Mesodermal cell (in vitro differentiated cells): ENCODE measurements around the gene ALDOA.

Experiments used
- H3K27ac ChIP-seq: 2 replicates; pipeline ENCODE4 v1.7.0; 2013; ENCODE audit warnings: mild to moderate bottlenecking, low read depth, low read length, moderate library complexity; ENCODE audit not compliant: severe bottlenecking
- H3K36me3 ChIP-seq: 2 replicates; pipeline ENCODE4 v1.7.1; 2013; ENCODE audit warnings: mild to moderate bottlenecking, low read length, moderate library complexity; ENCODE audit not compliant: control insufficient read depth, insufficient read depth
- H3K4me1 ChIP-seq: one replicate; pipeline ENCODE4 v1.7.1; 2013; ENCODE audit warnings: mild to moderate bottlenecking, low read length; ENCODE audit not compliant: insufficient read depth, control insufficient read depth, poor library complexity, severe bottlenecking
- H3K4me3 ChIP-seq: 2 replicates; pipeline ENCODE4 v1.7.0; 2013; ENCODE audit warnings: low read length, control low read depth, mild to moderate bottlenecking; ENCODE audit not compliant: insufficient read depth, poor library complexity, severe bottlenecking; ENCODE audit errors: extremely low read depth
- H3K9me3 ChIP-seq: 2 replicates; pipeline ENCODE4 v1.7.1; 2013; ENCODE audit warnings: mild to moderate bottlenecking, low read length, moderate library complexity; ENCODE audit not compliant: control insufficient read depth
- WGBS, 2 experiments: methylation state at CpG; one replicate each; pipeline ENCODE4 v1.1.5; 2013; ENCODE audit warnings: missing lambda C conversion rate in 2 of 2; ENCODE audit not compliant: insufficient coverage in 2 of 2; 5-methylcytosine and 5-hydroxymethylcytosine counted together

The ALDOA gene

GRCh38 chr16:30069611-30070462 lies 4.3 kb downstream of the ALDOA start:
- WGBS, 2 experiments = 96% methylated on average over 22 to 27 of the region's 31 CpGs
- Histone ChIP-seq H3K9me3 (no peaks in the 10 kb centered on the region), H3K4me3 (no peak overlapping the region), H3K4me1 (peaks cover 22% of the 10 kb centered on the region), H3K27ac (no peak overlapping the region), H3K36me3 (peaks cover 66% of the 10 kb centered on the region)

GRCh38 chr16:30070490-30070889 lies 4.9 kb downstream of the ALDOA start:
- Histone ChIP-seq H3K27ac (no peak overlapping the region), H3K4me1 (peaks cover 24% of the 10 kb centered on the region), H3K9me3 (no peaks in the 10 kb centered on the region), H3K4me3 (no peak overlapping the region), H3K36me3 (peaks cover 66% of the 10 kb centered on the region)

GRCh38 chr16:30075503-30076275 lies 10.1 kb downstream of the ALDOA start, which contains the start of gene PPP4C:
TSS of gene PPP4C (plus strand) at chr16:30075994. CDS start at chr16:30076378, 384 bp downstream.
- WGBS, 2 experiments = 2 to 9% methylated on average over 37 to 60 of the region's 67 CpGs
- Histone ChIP-seq H3K9me3 (no peaks in the 10 kb centered on the region), H3K27ac (peak within 1 kb of the TSS; percentile 81), H3K36me3 (peaks cover 64% of the 10 kb centered on the region), H3K4me3 (peak within 1 kb of the TSS; percentile 95), H3K4me1 (peaks cover 11% of the 10 kb centered on the region)

GRCh38 chr16:30076276-30076791 lies 10.8 kb downstream of the ALDOA start:
- Histone ChIP-seq H3K27ac (peak overlapping the region; percentile 81), H3K9me3 (no peaks in the 10 kb centered on the region), H3K4me1 (peaks cover 11% of the 10 kb centered on the region), H3K36me3 (peaks cover 64% of the 10 kb centered on the region), H3K4me3 (peak overlapping the region; percentile 95)
- 5 to 6% methylated on average over 31 to 32 of the region's 33 CpGs for WGBS, 2 experiments

GRCh38 chr16:30077656-30078055 lies 12.1 kb downstream of the ALDOA start:
- peaks cover 63% of the 10 kb centered on the region for H3K36me3 ChIP-seq
- H3K4me3 ChIP-seq = no peak overlapping the region
- WGBS, 2 experiments = 92 to 98% methylated on average over 6 of the region's 6 CpGs
- no peaks in the 10 kb centered on the region for H3K9me3 ChIP-seq
- no peak overlapping the region for H3K27ac ChIP-seq
- H3K4me1 ChIP-seq = peaks cover 11% of the 10 kb centered on the region

- Histone ChIP-seq H3K4me3 (no peak overlapping the region), H3K27ac (no peak overlapping the region), H3K36me3 (peaks cover 68% of the 10 kb centered on the region), H3K4me1 (peaks cover 11% of the 10 kb centered on the region), H3K9me3 (no peaks in the 10 kb centered on the region)
- 93 to 97% methylated on average over 7 of the region's 7 CpGs for WGBS, 2 experiments
Measured at GRCh38 chr16:30078744-30079143, 13.2 kb downstream of the ALDOA start.

- no peak overlapping the region for H3K27ac ChIP-seq
- H3K4me3 ChIP-seq = no peak overlapping the region
- no peaks in the 10 kb centered on the region for H3K9me3 ChIP-seq
- peaks cover 76% of the 10 kb centered on the region for H3K36me3 ChIP-seq
- WGBS, 2 experiments = 92 to 95% methylated on average over 6 to 7 of the region's 7 CpGs
- peaks cover 11% of the 10 kb centered on the region for H3K4me1 ChIP-seq
Measured at GRCh38 chr16:30079480-30079879, 13.9 kb downstream of the ALDOA start.

GRCh38 chr16:30082545-30083090 lies 17.1 kb downstream of the ALDOA start:
- 88 to 94% methylated on average over 12 to 19 of the region's 20 CpGs for WGBS, 2 experiments
- H3K36me3 ChIP-seq = peaks cover 97% of the 10 kb centered on the region

GRCh38 chr16:30083216-30084055 lies 17.9 kb downstream of the ALDOA start:
- no peak overlapping the region for H3K27ac ChIP-seq
- H3K4me3 ChIP-seq = no peak overlapping the region
- peaks cover 92% of the 10 kb centered on the region for H3K36me3 ChIP-seq
- H3K4me1 ChIP-seq = no peaks in the 10 kb centered on the region
- no peaks in the 10 kb centered on the region for H3K9me3 ChIP-seq
- 96 to 98% methylated on average over 20 to 21 of the region's 24 CpGs for WGBS, 2 experiments

More at GRCh38 chr16:30082545-30083090, 17.1 kb downstream of the ALDOA start:
- H3K27ac ChIP-seq = no peak overlapping the region
- H3K9me3 ChIP-seq = no peaks in the 10 kb centered on the region
- no peak overlapping the region for H3K4me3 ChIP-seq
- peaks cover under 1% of the 10 kb centered on the region for H3K4me1 ChIP-seq
